Fibroblast of mammary gland (primary cell): Measurements from ENCODE around the gene NR2F1-AS1.

Source experiments
- DNase-seq: peaks from one replicate; pipeline ENCODE4 v3.0.0-alpha.2; 2010; ENCODE audit warnings: low read depth
- H3K4me3 ChIP-seq: 2 replicates; pipeline ENCODE4 v1.5.1; 2011; ENCODE audit warnings: low read depth, mild to moderate bottlenecking, low read length, moderate library complexity; ENCODE audit not compliant: control insufficient read depth
- TF ChIP-seq, protein P1 (sequence below): conservative IDR thresholded peaks from 2 replicates; pipeline ENCODE4 v1.5.1; 2011; ENCODE audit warnings: low read depth, low read length, inconsistent platforms; ENCODE audit not compliant: control insufficient read depth, insufficient read depth

The NR2F1-AS1 gene

DNA sequence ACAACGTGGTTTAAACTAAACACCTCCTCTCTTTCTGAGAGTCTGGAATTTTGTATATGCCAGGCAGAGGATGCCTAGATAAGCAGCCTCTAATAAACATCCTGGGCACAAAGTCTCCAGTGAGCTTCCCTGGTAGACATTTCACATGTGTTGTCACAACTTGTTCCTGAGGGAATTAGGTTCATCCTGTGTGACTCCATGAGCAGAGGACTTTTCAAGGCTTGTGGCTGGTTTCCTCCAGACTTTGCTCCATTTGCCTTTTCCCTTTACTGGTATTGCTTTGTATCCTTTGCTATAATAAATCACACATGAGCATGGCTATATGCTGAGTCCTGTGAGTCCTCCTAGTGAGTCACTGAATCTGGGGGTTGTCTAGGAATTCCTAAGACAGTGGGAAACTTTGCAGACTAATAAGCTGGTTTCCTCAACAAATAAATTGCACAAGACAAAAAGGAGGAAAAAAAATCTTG, 77.4 kb downstream of the NR2F1-AS1 start:
- no peak overlapping the region for H3K4me3 ChIP-seq
- TF ChIP-seq, protein P1, sequence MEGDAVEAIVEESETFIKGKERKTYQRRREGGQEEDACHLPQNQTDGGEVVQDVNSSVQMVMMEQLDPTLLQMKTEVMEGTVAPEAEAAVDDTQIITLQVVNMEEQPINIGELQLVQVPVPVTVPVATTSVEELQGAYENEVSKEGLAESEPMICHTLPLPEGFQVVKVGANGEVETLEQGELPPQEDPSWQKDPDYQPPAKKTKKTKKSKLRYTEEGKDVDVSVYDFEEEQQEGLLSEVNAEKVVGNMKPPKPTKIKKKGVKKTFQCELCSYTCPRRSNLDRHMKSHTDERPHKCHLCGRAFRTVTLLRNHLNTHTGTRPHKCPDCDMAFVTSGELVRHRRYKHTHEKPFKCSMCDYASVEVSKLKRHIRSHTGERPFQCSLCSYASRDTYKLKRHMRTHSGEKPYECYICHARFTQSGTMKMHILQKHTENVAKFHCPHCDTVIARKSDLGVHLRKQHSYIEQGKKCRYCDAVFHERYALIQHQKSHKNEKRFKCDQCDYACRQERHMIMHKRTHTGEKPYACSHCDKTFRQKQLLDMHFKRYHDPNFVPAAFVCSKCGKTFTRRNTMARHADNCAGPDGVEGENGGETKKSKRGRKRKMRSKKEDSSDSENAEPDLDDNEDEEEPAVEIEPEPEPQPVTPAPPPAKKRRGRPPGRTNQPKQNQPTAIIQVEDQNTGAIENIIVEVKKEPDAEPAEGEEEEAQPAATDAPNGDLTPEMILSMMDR, result no peak
- DNase-seq, result peak; percentile 97

DNA sequence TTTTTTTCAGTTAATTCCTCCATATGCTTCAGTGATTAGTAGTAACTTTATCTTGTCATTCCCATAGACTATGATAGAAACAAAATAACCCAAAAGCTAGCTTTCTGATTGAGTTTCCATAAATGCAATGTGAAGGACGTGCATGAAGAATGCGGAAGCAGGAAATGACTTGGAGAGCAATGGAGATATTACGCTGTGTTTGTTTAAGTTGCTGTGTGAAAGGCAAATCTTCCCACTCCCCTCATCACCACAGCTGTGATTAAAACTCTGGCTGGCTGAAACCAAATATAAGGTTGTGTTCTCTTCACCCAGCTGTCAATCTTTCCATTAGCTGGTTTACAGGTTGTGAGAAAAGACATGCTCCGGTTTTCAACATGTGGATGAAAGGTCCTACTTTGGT, 83.9 kb downstream of the NR2F1-AS1 start:
- DNase-seq, result no peak
- H3K4me3 ChIP-seq, result no peak overlapping the region
- TF ChIP-seq, protein P1, result no peak

DNA sequence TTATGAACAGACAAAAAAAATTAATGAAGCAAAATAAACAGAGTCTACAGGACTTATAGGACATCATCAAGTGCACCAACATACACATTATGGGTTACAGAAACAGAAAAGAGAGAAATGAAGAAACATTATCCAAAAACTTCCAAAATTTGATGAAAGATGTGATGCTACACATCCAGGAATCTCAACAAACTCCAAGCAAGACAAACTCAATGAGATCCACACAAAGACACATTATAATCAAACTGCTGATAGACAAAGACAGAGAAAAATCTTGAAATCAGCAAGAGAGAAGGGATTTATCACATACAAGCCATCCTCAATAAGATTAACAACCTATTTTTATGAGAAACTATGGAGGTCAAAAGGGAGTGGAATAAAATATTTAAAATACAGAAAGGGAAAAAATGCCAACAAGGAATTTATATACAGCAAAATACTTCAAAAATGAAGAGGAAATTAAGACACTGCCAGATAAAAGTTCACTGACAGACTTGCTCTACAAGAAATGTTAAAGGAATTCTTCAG, 101.0 kb downstream of the NR2F1-AS1 start:
- TF ChIP-seq, protein P1, result no peak
- DNase-seq, result no peak
- no peak overlapping the region for H3K4me3 ChIP-seq

DNA sequence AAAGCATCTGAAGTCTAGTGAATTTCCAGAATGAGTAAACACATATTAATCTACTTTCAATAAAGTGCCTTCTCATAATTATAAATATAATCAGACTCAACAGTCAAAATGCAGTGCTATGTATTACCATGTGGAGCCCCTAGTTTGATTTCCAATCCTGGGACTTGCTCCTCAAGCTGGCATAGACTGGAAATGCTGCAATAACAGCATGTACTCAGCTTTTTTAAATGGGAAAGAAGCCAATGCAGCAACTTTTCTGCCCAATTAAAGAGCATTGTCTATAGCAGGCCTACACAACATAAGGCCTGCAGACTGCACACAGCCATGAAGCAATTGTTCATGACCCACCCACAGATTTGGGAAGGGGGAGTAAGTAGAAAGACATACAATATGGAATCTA, 103.2 kb downstream of the NR2F1-AS1 start:
- TF ChIP-seq, protein P1, result no peak
- H3K4me3 ChIP-seq, result no peak overlapping the region

DNA sequence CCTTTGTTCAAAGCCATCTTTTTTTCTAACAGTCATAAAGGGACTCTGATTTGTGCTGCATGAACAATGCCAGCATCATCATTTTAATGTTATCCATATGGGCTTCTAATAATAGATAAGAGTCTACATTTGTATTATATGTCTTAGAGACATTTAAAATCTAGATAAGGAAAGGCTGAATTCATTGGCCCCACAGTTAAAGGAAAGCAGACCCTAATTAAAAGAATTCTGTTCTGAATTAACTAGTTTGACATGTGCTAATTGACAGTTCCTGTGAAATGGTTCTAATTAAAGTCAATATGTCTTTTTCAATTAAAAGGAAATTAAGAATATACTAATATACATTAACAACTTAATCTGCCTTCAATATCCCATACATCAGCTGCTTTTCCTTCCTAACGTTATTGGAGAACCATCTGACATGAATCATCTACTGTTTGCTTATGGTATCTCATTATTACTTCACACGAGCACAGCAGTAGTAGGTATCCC, 104.7 kb downstream of the NR2F1-AS1 start:
- H3K4me3 ChIP-seq, result no peak overlapping the region
- DNase-seq, result peak; percentile 51
- TF ChIP-seq, protein P1, result no peak

More for the DNA sequence above, 103.2 kb downstream of the NR2F1-AS1 start:
- peak; percentile 23 for DNase-seq

DNA sequence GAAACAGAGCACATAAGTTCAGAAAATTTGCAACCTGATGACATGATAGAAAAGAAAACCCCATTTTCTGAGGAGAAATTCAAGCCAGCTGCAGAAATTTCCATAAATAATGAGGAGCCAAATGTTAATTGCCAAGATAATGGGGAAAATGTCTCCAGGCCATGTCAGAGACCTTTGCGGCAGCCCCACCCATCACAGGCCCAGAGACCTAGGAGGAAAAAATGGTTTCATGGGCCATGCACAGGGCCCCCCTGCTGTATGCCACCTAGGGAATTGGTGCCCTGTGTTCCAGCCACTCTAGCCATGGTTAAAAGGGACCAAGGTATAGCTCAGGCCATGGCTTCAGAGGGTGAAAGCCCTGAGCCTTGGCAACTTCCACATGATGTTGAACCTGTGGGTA, 118.1 kb downstream of the NR2F1-AS1 start:
- TF ChIP-seq, protein P1, result no peak
- no peak for DNase-seq
- H3K4me3 ChIP-seq, result no peak overlapping the region
